Caco-2 (cell line): ENCODE measurements around the gene KCTD17. TPM values are rescaled to one million over a fixed set of nuclear protein-coding genes. Genes with fewer than 3 reads are reported as not detected.

Source experiments
- BruUV-seq: library from RNA; stranded (reverse); fragments of 400-500 nt; replicated peaks from 2 replicates; lab custom pipeline; 2021; lab: Mats Ljungman, UMichigan
- CTCF ChIA-PET: fragments of 300-600 bp; sonication (Branson Sonifier 250); formaldehyde crosslinking; loops from one replicate; lab custom pipeline; 2022; ENCODE audit warnings: antibody characterized with exemption; lab: Charles Lee
- POLR2A ChIA-PET: fragments of 300-600 bp; sonication (Branson Sonifier 250); formaldehyde crosslinking; loops from one replicate; lab custom pipeline; 2022; ENCODE audit warnings: antibody characterized with exemption; lab: Charles Lee
- DNase-seq, 2 experiments: peaks; one replicate each; pipeline versions ENCODE4 v3.0.0 to v3.0.0-alpha.2; 2020 to 2022
- H3K27me3 ChIP-seq: replicated peaks from 2 replicates; pipeline ENCODE4 v1.6.0; 2011; ENCODE audit warnings: low read length; ENCODE audit not compliant: control insufficient read depth, insufficient read depth
- H3K36me3 ChIP-seq: 2 replicates; pipeline ENCODE4 v1.5.1; 2011; ENCODE audit warnings: low read length; ENCODE audit not compliant: control insufficient read depth, insufficient read depth
- H3K4me1 ChIP-seq: fragments of 250-450 bp; sonication (Bioruptor Pico); 2 replicates; pipeline ENCODE4 v1.5.1; 2020; ENCODE audit warnings: mild to moderate bottlenecking
- H3K4me3 ChIP-seq: 2 replicates; pipeline ENCODE4 v1.5.1; 2011; ENCODE audit warnings: low read depth, mild to moderate bottlenecking, control low read depth, low read length
- H3K9me3 ChIP-seq: fragments of 250-450 bp; sonication (Bioruptor Pico); 2 replicates; pipeline ENCODE4 v1.5.1; 2020; ENCODE audit warnings: mild to moderate bottlenecking, moderate library complexity
- H3K27ac Mint-ChIP-seq: one replicate; pipeline ENCODE4 v1.8.0; 2022; ENCODE audit warnings: mixed read lengths; ENCODE audit not compliant: unreplicated experiment
- H3K27me3 Mint-ChIP-seq: one replicate; pipeline ENCODE4 v1.8.0; 2022; ENCODE audit warnings: mixed read lengths; ENCODE audit not compliant: insufficient read depth, unreplicated experiment
- H3K36me3 Mint-ChIP-seq: one replicate; pipeline ENCODE4 v1.8.0; 2022; ENCODE audit warnings: mild to moderate bottlenecking, mixed read lengths; ENCODE audit not compliant: insufficient read depth, unreplicated experiment
- H3K4me1 Mint-ChIP-seq: one replicate; pipeline ENCODE4 v1.8.0; 2022; ENCODE audit warnings: low read depth, mixed read lengths; ENCODE audit not compliant: unreplicated experiment
- H3K4me3 Mint-ChIP-seq: one replicate; pipeline ENCODE4 v1.8.0; 2022; ENCODE audit warnings: mild to moderate bottlenecking, moderate library complexity, mixed read lengths; ENCODE audit not compliant: unreplicated experiment
- H3K9me3 Mint-ChIP-seq: one replicate; pipeline ENCODE4 v1.8.0; 2022; ENCODE audit warnings: mixed read lengths; ENCODE audit not compliant: unreplicated experiment
- intact Hi-C: fragments of 100-400 bp; cut with micrococcal nuclease; formaldehyde crosslinking; loops from one replicate; pipeline ENCODE4 v1.10.0; 2022; ENCODE audit not compliant: unreplicated experiment
- total RNA-seq: library from RNA; stranded (reverse); gene quantifications from 2 replicates; pipeline ENCODE4 v1.2.3, GENCODE V29; 2022
- TF ChIP-seq, protein P1 (sequence below), 2 experiments: fragments of 200-600 bp in 1 of 2; IDR thresholded peaks; 1 replicate in 1 of 2; 2 replicates in 1 of 2; pipeline versions ENCODE4 v1.5.1 to v1.8.0; 2011 to 2022; ENCODE audit warnings: antibody characterized with exemption in 1 of 2, control low read depth in 1 of 2, inconsistent platforms in 1 of 2, low read depth in 1 of 2, low read length in 1 of 2, mild to moderate bottlenecking in 1 of 2, moderate library complexity in 1 of 2; ENCODE audit not compliant: insufficient read depth in 1 of 2, severe bottlenecking in 1 of 2, unreplicated experiment in 1 of 2

The KCTD17 gene
- total RNA-seq, 1 experiment from 2014 or later, result 19.8 TPM

DNA sequence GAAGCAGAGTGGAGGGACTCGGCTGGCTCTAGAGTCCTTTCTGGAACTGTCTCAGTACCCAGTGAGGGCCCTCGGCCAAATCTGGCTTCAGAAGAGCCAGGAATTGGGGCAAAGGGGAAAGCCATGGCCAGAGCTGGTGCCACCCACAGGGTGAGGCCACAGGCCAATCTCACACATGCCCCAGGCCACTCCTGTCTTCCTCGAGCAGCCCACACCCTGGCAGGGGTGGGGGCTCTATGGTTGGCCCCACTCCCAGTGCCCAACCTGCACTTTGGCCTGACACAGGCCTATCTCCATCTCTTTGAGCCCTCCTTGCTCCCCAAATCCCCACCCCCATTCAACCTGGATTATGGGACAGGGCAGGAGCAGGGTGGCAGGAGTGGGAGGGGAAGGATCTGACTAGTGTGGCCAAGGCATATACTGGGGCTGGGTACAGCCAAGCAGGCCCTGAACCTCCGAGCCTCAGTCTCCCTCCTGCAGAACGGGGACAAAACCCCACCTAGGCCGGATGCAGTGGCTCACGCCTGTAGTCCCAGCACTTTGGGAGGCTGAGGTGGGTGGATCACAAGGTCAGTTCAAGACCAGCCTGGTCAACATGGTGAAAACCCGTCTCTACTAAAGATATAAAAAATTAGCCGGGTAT, 39.2 kb upstream of the KCTD17 start:
- Mint-ChIP-seq H3K27ac (no peak overlapping the region), H3K9me3 (no peaks in the 10 kb centered on the region), H3K4me3 (no peak overlapping the region), H3K4me1 (no peaks in the 10 kb centered on the region), H3K27me3 (peaks cover 2% of the 10 kb centered on the region), H3K36me3 (peaks cover 19% of the 10 kb centered on the region)
- no peak for DNase-seq
- Histone ChIP-seq H3K4me1 (0 out of 2 replicates have a peak, but pooled peaks cover 4% of the 10 kb centered on the region), H3K9me3 (no peaks in the 10 kb centered on the region), H3K4me3 (no peak overlapping the region), H3K36me3 (no peaks in the 10 kb centered on the region; the same call in 1 of the 2 replicates), H3K27me3 (no peaks in the 10 kb centered on the region; the same call in 1 of the 2 replicates)
- no TSS peak for BruUV-seq
- CTCF ChIA-PET, result interaction anchor here (0.7 kb wide), 1 partner anchor 236 kb away, joined by 3 read pairs; the partner anchor contains the start of gene IFT27
- intact Hi-C loops, result no loop called here
- TF ChIP-seq, protein P1, sequence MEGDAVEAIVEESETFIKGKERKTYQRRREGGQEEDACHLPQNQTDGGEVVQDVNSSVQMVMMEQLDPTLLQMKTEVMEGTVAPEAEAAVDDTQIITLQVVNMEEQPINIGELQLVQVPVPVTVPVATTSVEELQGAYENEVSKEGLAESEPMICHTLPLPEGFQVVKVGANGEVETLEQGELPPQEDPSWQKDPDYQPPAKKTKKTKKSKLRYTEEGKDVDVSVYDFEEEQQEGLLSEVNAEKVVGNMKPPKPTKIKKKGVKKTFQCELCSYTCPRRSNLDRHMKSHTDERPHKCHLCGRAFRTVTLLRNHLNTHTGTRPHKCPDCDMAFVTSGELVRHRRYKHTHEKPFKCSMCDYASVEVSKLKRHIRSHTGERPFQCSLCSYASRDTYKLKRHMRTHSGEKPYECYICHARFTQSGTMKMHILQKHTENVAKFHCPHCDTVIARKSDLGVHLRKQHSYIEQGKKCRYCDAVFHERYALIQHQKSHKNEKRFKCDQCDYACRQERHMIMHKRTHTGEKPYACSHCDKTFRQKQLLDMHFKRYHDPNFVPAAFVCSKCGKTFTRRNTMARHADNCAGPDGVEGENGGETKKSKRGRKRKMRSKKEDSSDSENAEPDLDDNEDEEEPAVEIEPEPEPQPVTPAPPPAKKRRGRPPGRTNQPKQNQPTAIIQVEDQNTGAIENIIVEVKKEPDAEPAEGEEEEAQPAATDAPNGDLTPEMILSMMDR (IDR thresholded peaks at IDR 0.05; ENCODE audit: insufficient read depth in 1 of 2, low read depth in 1 of 2, low read length in 1 of 2, severe bottlenecking in 1 of 2, unreplicated experiment in 1 of 2), result no peak
- POLR2A ChIA-PET, result no interaction called here

GRCh38 chr22:37012956-37013355, 38.6 kb upstream of the KCTD17 start:
- no TSS peak for BruUV-seq
- DNase-seq, result no peak
- TF ChIP-seq, protein P1 (IDR thresholded peaks at IDR 0.05; ENCODE audit: insufficient read depth in 1 of 2, low read depth in 1 of 2, low read length in 1 of 2, severe bottlenecking in 1 of 2, unreplicated experiment in 1 of 2), result no peak
- ChIA-PET CTCF (interaction anchor here (0.7 to 1.5 kb wide), 2 partner anchors 31 to 237 kb away, joined by 3 to 7 read pairs; partner anchors contain the start of gene IFT27), POLR2A (interaction anchor here (0.7 kb wide), 1 partner anchor 31 kb away, joined by 4 read pairs; no protein-coding TSS in a partner anchor)
- Histone ChIP-seq H3K4me3 (no peak overlapping the region), H3K27me3 (no peaks in the 10 kb centered on the region; the same call in 1 of the 2 replicates), H3K9me3 (no peaks in the 10 kb centered on the region), H3K4me1 (peaks cover 5% of the 10 kb centered on the region; the same call in 1 of the 2 replicates), H3K36me3 (peaks cover 2% of the 10 kb centered on the region)
- intact Hi-C loops, result no loop called here
- H3K27ac Mint-ChIP-seq, result no peak overlapping the region
- peaks cover 2% of the 10 kb centered on the region for H3K27me3 Mint-ChIP-seq
- H3K4me3 Mint-ChIP-seq, result no peak overlapping the region
- H3K36me3 Mint-ChIP-seq, result peaks cover 19% of the 10 kb centered on the region
- H3K4me1 Mint-ChIP-seq, result no peaks in the 10 kb centered on the region
- no peaks in the 10 kb centered on the region for H3K9me3 Mint-ChIP-seq

DNA sequence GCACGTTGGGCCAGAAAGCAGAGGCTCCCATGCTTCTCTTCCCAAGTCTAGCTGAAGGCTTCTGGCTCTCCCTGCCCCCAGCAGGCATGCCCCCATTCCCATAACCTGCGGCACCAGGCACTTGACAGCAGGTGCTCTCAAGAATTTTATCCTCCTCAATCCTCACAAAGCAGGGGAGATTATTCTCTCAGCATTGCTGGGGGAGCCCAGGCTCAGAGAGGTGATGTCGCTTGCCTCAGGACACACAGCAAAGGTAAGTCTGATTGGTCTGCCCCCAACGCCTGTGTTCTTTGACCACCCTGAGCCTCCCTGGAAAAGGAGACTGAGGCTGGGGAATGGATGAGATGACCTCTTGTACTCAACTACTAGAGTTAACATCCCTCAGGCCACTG, 37.1 kb upstream of the KCTD17 start:
- no peak for DNase-seq
- Histone ChIP-seq H3K4me3 (no peak overlapping the region), H3K9me3 (no peaks in the 10 kb centered on the region), H3K27me3 (no peaks in the 10 kb centered on the region; the same call in 1 of the 2 replicates), H3K36me3 (peaks cover 2% of the 10 kb centered on the region), H3K4me1 (peaks cover 11% of the 10 kb centered on the region; the same call in 1 of the 2 replicates)
- BruUV-seq, result no TSS peak
- ChIA-PET CTCF (interaction anchor here (1.5 kb wide), 1 partner anchor 30 kb away, joined by 7 read pairs; no protein-coding TSS in a partner anchor), POLR2A (no interaction called here)
- intact Hi-C loops, result no loop called here
- Mint-ChIP-seq H3K27me3 (no peaks in the 10 kb centered on the region), H3K27ac (no peak overlapping the region), H3K4me3 (no peak overlapping the region), H3K36me3 (peaks cover 29% of the 10 kb centered on the region), H3K9me3 (no peaks in the 10 kb centered on the region), H3K4me1 (no peaks in the 10 kb centered on the region)
- TF ChIP-seq, protein P1 (IDR thresholded peaks at IDR 0.05; ENCODE audit: insufficient read depth in 1 of 2, low read depth in 1 of 2, low read length in 1 of 2, severe bottlenecking in 1 of 2, unreplicated experiment in 1 of 2), result no peak
